ENCODE results near the gene GAB1. TPM values are rescaled to one million over a fixed set of nuclear protein-coding genes. Genes with fewer than 3 reads are reported as not detected.

Gene GAB1
- total RNA-seq: 33.5 and 34.3 TPM in 2 replicates
- long read RNA-seq, partial matches to known transcripts: 3 of 13 reads
- long read RNA-seq, other reads (novel, unspliced or antisense): 9 of 13 reads

DNA sequence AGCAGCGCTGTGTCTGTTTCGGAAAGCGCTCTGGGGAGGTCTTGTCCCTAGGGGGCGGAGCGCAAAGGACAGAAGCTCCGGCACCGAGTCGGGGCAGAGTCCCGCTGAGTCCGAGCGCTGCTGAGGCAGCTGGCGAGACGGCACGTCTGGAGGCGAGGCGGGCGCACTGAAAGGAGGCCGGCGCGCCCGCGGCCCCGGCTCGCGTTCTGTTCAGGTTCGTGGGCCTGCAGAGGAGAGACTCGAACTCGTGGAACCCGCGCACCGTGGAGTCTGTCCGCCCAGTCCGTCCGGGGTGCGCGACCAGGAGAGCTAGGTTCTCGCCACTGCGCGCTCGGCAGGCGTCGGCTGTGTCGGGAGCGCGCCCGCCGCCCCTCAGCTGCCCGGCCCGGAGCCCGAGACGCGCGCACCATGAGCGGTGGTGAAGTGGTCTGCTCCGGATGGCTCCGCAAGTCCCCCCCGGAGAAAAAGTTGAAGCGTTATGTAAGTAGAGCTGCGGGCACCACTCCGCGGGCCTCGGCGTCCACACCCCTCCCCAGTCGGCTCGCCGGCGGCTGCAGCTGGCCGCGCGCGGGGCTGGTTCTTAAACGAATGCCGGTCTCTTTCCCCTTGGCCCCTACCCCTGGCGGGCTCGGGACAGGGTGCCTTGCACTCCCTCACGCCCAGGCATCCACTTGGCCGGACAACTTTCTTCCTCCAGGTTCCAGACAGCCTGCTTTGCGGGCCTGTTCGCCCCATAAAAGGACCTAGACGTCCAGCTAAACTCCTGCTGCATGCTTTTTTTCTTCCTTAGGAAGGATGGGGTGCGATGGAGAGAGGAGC is at the start of gene GAB1:
TSS of gene GAB1 (plus strand) at position 96 of the 819 bp plus-strand sequence. CDS start at position 409, 313 bp downstream.
- Mint-ChIP-seq H3K27me3 (no peaks in the 10 kb centered on the region), H3K4me1 (ENCODE audit: low read depth) (peaks cover 16% of the 10 kb centered on the region), H3K36me3 (ENCODE audit: insufficient read depth) (no peaks in the 10 kb centered on the region), H3K27ac (peak within 1 kb of the TSS; percentile 98), H3K4me3 (ENCODE audit: low read depth) (peak within 1 kb of the TSS; percentile 91), H3K9me3 (ENCODE audit: low read depth) (no peaks in the 10 kb centered on the region)
- TF ChIP-seq, protein P1, sequence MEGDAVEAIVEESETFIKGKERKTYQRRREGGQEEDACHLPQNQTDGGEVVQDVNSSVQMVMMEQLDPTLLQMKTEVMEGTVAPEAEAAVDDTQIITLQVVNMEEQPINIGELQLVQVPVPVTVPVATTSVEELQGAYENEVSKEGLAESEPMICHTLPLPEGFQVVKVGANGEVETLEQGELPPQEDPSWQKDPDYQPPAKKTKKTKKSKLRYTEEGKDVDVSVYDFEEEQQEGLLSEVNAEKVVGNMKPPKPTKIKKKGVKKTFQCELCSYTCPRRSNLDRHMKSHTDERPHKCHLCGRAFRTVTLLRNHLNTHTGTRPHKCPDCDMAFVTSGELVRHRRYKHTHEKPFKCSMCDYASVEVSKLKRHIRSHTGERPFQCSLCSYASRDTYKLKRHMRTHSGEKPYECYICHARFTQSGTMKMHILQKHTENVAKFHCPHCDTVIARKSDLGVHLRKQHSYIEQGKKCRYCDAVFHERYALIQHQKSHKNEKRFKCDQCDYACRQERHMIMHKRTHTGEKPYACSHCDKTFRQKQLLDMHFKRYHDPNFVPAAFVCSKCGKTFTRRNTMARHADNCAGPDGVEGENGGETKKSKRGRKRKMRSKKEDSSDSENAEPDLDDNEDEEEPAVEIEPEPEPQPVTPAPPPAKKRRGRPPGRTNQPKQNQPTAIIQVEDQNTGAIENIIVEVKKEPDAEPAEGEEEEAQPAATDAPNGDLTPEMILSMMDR (IDR thresholded peaks at IDR 0.05; ENCODE audit: unreplicated experiment): peak; percentile 40
- peak; percentile 63 for DNase-seq (ENCODE audit: low spot score, unreplicated experiment)

DNA sequence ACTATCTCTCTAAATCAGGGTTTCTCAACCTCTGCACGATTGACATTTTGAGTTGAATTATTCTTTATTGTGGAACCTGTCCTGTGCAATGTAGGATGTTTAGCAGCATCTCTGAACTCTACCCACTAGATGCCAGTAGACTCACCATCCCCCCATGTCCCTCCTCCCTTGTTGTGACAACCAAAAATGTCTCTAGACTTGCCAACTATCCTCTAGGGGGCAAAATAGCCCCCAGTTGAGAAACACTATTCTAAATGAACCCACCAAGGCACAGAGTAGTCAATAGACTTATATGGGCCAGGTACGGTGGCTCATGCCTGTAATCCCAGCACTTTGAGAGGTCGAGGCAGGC is 49.1 kb upstream of the GAB1 start:
- Mint-ChIP-seq H3K9me3 (ENCODE audit: low read depth) (no peaks in the 10 kb centered on the region), H3K4me1 (ENCODE audit: low read depth) (no peaks in the 10 kb centered on the region)
- no peak for DNase-seq (ENCODE audit: low spot score, unreplicated experiment)

DNA sequence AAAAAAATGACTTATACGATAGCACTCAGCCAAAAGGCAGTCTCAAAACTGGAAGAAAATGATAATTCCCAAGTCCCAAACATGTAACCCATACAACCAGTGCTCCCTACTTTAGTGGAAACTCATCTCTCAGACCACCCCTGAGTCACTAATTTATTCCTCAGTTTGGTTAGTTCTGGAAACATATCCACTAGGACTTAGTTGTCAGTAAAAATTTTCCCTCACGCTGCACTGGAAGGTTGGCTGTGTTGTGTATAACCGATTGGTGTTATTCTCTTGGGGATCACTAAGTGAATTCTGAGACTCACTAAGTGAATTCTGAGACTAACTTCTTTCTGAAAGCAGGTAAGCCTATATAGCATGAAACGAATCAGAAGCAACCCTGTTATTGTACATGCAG is 48.5 kb upstream of the GAB1 start:
- no peaks in the 10 kb centered on the region for H3K27me3 Mint-ChIP-seq
- H3K9me3 Mint-ChIP-seq (ENCODE audit: low read depth): no peaks in the 10 kb centered on the region
- H3K4me1 Mint-ChIP-seq (ENCODE audit: low read depth): no peaks in the 10 kb centered on the region
- no peak overlapping the region for H3K4me3 Mint-ChIP-seq (ENCODE audit: low read depth)
- no peak overlapping the region for H3K27ac Mint-ChIP-seq
- DNase-seq (ENCODE audit: low spot score, unreplicated experiment): no peak
- H3K36me3 Mint-ChIP-seq (ENCODE audit: insufficient read depth): no peaks in the 10 kb centered on the region
- TF ChIP-seq, protein P1 (IDR thresholded peaks at IDR 0.05; ENCODE audit: unreplicated experiment): no peak

More for the DNA sequence above, 49.1 kb upstream of the GAB1 start:
- no peaks in the 10 kb centered on the region for H3K36me3 Mint-ChIP-seq (ENCODE audit: insufficient read depth)
- TF ChIP-seq, protein P1 (IDR thresholded peaks at IDR 0.05; ENCODE audit: unreplicated experiment): no peak
- no peak overlapping the region for H3K4me3 Mint-ChIP-seq (ENCODE audit: low read depth)
- H3K27ac Mint-ChIP-seq: no peak overlapping the region
- H3K27me3 Mint-ChIP-seq: no peaks in the 10 kb centered on the region

DNA sequence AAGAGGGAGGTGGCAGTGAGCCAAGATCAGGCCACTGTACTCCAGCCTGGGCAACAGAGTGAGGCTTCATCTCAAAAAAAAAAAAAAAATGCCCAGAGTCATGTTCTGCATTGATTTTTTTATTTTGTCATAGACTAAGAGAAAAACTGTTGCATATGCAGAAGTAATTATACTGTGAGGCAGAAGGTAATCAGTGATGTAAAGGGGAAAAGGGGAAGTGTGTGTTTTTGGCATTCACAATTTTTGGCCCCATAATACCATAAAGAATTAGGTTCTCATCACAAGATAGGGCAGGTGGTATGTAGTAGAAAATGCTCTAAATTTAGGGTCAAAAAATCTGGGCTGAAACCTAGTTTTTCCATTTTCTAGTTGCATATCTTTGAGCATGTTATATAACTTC is 47.3 kb upstream of the GAB1 start:
- H3K4me3 Mint-ChIP-seq (ENCODE audit: low read depth): no peak overlapping the region
- TF ChIP-seq, protein P1 (IDR thresholded peaks at IDR 0.05; ENCODE audit: unreplicated experiment): no peak
- DNase-seq (ENCODE audit: low spot score, unreplicated experiment): no peak
- no peak overlapping the region for H3K27ac Mint-ChIP-seq
- H3K36me3 Mint-ChIP-seq (ENCODE audit: insufficient read depth): no peaks in the 10 kb centered on the region
- no peaks in the 10 kb centered on the region for H3K4me1 Mint-ChIP-seq (ENCODE audit: low read depth)
- no peaks in the 10 kb centered on the region for H3K27me3 Mint-ChIP-seq
- H3K9me3 Mint-ChIP-seq (ENCODE audit: low read depth): no peaks in the 10 kb centered on the region

DNA sequence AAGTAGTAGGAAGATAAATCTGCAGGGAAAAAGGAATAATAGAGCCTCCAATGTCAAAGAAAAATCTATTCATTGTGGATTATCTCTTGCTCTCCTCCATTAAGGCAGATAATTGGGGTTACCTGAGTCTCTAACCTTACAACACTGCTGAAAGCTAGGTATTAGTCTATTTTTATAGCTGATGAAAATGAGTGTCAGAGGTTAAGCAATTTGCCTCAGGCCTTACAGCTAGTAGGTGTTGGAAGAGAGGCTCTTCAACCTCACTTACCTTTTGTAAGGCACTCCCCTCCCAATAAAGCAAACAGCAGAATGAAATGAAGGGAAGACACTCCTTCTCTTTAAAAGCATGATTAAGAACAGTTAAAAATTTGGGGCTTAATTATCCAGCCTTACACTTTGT is 45.4 kb upstream of the GAB1 start:
- no peaks in the 10 kb centered on the region for H3K4me1 Mint-ChIP-seq (ENCODE audit: low read depth)
- H3K27me3 Mint-ChIP-seq: no peaks in the 10 kb centered on the region
- no peaks in the 10 kb centered on the region for H3K9me3 Mint-ChIP-seq (ENCODE audit: low read depth)

More for the DNA sequence above, 45.4 kb upstream of the GAB1 start:
- Mint-ChIP-seq H3K4me3 (ENCODE audit: low read depth) (no peak overlapping the region), H3K27ac (no peak overlapping the region), H3K36me3 (ENCODE audit: insufficient read depth) (no peaks in the 10 kb centered on the region)
- no peak for DNase-seq (ENCODE audit: low spot score, unreplicated experiment)
- TF ChIP-seq, protein P1 (IDR thresholded peaks at IDR 0.05; ENCODE audit: unreplicated experiment): no peak
